ENCODE results near the gene EXOC3.

DNA sequence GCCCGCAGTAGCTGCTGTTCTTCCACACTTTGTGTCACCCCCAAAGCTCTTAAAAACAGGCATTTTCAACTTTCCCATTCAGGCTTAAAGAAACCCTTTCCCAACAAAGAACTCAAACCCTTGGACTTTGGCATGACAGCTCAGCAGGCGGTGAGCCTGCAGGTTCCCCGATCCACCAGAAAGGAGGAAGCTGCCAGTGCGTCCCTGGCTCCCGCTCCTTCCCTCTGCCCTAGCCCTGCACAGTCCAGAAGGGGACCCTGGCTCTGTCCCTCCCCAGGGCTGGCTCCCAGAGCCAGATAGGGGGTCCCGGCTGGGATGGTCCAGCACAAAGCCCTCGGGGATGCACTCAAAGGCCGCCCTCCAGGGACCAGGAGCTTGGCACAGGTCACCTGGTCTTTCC, 71.7 kb downstream of the EXOC3 start:
- TF ChIP-seq, protein P1, sequence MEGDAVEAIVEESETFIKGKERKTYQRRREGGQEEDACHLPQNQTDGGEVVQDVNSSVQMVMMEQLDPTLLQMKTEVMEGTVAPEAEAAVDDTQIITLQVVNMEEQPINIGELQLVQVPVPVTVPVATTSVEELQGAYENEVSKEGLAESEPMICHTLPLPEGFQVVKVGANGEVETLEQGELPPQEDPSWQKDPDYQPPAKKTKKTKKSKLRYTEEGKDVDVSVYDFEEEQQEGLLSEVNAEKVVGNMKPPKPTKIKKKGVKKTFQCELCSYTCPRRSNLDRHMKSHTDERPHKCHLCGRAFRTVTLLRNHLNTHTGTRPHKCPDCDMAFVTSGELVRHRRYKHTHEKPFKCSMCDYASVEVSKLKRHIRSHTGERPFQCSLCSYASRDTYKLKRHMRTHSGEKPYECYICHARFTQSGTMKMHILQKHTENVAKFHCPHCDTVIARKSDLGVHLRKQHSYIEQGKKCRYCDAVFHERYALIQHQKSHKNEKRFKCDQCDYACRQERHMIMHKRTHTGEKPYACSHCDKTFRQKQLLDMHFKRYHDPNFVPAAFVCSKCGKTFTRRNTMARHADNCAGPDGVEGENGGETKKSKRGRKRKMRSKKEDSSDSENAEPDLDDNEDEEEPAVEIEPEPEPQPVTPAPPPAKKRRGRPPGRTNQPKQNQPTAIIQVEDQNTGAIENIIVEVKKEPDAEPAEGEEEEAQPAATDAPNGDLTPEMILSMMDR (IDR thresholded peaks at IDR 0.05; ENCODE audit: low read depth, low read length): no peak
- no peak for TF ChIP-seq EZH2phosphoT487 (IDR thresholded peaks at IDR 0.05; ENCODE audit: low read depth)
